NOMO-1 (cell line): ENCODE data around the gene UBE4B.
A peak's percentile ranks its signal among the peaks of the same experiment; 100 is the strongest.
"Not testable (repeated sequence)": the region's sequence is repeated elsewhere in the genome, so short reads cannot be mapped to it uniquely, and the experiment has no call there.

ENCODE experiments used
- DNase-seq, 2 experiments: peaks; one replicate each; lab custom pipeline; 2025; ENCODE audit not compliant: unreplicated experiment in 2 of 2; lab: John Stamatoyannopoulos, UW

Gene UBE4B

DNA sequence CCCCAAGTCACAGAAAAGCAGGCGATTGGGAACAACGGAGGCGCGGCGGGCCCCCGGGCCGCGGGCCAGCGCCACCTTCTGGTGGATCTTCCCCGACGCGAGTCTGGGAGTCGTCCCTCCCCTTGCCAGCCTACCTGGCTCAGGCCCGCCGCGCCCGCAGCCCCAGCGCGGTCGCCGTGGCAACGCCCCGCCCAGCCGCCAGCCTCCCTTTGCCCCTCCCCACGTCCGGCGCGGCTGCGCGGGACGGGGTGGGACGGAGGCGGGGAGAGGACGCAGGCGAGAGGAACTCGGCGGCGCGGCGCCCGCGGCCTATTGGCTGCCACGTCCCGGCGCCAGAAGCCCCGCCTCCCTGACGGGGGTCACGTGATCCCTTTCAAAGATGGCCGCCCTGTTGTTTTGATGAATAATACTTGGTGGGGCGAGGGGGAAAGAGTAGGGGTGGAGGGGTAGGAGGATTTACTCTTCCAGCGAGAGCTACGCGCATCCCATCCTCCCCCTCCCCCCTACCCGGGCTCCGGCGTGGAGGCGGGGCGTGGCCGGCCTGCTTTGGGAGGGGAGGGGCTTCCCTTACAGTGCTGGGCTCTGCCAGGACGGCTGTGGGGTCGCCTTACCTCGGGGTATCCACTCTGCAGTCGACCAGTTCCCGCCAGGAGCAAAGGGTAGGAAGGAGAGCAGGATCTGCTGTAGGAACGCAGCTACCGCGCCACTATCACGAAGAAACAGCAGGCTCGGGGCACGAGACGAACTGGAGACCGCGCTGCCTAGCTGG lies at the start of gene UBE4B:
TSS of gene UBE4B (plus strand) at position 369 of the 769 bp plus-strand sequence. CDS start 713 bp downstream, outside the sequence.
- peak; percentile 96 to 98 for DNase-seq

DNA sequence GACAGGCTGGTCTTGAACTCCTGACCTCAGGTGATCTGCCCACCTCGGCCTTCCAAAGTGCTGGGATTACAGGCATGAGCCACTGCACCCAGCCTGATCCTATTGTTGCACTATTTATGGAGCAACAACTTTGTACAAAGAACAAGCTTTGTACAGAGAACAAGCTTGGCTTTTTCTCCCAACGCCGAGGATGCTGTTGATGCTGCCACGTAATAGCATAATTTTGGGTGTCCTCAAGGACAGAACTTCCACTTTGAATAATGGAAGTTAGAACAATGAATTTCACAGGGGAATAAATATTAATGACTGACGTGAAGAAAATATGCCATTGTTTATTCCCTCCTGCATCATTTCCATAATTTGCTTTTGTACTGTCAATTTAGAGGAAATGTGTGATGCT lies 48.5 kb upstream of the UBE4B start:
- DNase-seq: no peak

DNA sequence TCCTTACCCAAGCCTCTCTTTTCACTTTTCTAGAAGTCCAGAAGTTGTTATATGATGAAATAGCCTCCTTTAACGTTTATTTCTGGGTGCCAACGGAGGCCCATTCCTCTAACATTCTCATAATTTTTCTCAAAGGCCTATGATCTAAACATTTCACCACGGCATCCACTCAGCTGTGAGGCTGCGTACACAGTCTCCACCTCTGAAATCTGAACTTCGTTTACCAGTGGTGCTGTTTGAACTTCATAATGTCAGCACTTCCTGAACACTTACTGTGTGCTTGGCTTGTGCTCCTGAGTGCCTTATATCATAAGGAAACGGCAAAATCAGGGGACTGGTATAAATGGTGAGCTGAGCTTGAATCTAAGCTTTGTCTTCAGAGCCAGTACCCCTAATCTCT lies 47.8 kb upstream of the UBE4B start:
- no peak for DNase-seq

DNA sequence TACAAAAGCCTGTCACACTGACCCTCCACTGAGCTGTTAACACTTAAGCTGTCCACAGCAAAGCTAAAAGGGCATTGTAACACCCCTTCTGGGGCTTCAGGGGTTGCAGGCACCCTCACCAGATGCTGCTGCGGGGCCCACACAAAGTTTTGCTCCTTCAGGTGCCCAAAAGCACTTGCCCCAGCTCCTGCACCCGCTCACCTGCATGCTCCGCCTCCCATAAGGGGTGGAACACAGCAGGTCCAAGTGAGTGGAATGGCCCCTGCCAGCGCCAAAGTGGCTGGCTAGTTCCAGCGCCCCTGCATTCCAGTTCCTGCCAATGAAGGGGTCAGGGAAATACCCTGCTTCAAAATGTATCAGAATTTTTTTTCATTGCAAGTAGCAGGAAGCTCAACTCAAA lies 43.0 kb upstream of the UBE4B start:
- DNase-seq: no peak

DNA sequence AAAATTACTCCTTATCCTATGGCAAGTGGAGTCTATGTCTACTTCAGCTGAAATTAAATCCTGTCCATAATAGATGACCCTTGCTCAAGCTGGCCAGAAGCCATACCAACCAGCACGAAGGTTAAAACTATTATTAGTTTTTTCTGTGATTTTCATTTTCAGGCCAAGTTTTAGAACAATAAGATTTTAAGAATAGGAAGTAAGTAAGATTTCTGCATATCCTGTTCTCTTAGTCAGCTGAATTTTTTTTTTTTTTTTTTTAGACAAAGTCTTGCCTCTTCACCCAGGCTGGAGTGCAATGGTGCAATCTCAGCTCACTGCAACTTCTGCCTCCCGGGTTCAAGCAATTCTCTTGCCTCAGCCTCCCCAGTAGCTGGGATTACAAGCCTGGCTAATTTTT lies 41.8 kb upstream of the UBE4B start:
- peak in 1 of 2 experiments; percentile 58 for DNase-seq

DNA sequence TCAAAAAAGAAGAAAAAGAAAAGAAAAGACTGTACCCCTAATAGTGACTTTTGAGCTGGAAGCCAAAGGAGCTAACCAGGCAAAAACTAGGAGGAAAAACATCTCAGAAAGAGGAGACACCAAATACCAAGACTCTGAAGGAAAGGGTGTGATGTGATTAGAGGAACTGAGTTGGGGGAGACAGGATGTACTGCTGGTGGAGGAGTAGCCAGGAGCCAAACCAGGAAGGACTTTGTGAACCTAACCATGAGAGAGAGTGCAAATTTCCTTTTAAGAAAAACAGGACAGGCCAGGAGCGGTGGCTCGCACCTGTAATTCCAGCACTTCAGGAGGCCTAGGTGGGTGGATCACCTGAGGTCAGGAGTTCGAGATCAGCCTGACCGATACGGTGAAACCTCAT lies 39.8 kb upstream of the UBE4B start:
- DNase-seq: no peak

DNA sequence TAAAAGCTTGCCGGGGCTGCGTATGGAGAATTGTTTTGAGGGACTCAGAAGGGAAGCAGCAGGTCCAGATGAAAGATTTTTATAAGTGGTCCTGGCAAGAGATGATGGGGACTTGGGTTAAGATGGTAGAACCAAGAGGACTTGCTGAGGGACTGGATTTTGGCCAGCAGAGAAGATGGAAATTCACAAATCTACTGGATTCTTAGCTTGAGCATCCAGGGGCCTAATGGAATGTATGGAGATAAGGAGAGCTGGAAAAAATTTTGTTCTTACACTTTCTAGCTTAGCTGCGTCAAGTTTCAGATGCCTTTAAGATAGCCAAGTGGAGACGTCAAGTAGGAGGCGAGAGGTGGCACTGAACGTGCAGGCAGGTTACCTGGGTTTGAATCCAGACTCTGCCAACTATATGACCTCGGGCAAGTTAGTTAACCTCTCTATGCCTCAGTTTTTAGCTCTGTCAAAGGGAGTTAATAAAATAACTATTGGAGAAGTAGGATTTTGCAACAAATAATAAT lies 39.1 kb upstream of the UBE4B start:
- no peak for DNase-seq

DNA sequence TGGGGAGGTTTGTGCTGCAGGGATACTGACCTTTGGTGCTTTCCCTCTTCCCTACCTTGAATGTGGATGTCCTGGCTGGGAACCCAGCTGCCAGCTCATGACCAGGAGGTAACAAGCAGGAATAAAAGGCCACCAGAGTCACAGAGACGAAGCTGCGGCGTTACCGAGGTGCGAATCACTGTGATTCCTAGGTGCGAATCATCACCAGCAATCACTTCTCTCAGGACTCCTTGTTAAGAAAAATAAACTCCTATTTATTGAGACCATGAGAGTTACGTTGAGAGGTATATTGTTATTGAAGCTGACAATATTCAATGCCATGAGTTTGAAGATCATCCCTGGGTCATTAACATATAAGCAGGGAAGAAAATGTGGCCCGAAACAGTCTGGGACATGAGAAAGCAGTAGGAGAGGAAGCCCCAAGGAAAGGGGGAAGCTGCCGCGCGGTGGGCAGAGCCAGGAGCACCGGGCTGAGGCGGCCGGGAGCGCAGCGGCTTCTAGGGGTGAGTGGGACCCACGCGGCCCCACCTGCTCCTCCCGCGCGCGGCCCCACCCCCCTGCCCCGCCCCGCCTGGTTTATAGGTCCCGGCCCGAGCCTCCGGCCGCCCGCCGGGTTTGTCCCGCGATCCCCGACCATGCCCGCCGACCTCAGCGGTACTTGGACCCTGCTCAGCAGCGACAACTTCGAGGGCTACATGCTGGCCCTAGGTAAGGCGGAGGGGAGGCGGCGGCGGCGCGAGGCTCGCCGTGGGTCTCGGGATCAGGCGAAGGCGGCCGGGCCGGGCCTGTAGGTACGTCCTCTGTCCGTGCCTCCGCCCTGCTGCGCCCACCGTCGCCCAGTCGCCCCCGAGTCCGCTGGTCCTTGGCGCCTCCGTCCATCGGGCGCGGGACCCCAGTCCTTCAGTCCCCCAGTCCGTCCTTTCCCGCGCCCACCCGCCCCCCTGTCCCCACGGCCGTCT lies 35.9 kb upstream of the UBE4B start, which contains the start of gene RBP7:
TSS of gene RBP7 (plus strand) at position 605 of the 959 bp plus-strand sequence. CDS start at position 636, 31 bp downstream.
- peak; percentile 19 to 32 for DNase-seq

DNA sequence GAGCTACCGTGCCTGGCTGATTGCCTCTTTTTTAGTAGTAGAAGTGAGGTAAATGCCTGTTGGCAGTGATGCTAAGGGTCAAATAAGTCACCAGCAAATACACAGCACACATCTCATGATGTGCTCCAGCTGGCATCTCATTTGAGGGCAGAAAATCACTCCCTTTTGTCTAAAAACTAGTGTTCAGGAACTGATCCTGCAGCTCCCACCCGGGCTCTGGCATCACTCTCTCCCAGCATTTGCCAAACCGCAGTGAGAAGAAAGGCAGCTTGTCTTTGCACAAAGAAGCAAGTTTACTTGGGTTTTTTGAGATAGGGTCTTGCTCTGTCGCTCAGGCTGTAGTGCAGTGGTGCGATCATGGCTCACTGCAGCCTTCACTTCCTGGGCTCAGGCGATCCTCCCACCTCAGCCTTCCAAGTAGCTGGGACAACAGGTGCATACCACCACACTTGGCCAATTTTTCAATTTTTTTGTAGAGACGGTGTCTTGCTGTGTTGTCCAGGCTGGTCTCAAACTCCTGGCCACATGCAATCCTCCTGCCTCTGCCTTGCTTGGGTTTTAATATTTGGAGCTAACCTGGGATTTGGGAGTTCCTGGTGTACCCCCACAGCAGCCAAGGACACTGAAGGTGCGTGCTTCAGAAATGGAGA lies 31.6 kb upstream of the UBE4B start:
- DNase-seq: no peak

DNA sequence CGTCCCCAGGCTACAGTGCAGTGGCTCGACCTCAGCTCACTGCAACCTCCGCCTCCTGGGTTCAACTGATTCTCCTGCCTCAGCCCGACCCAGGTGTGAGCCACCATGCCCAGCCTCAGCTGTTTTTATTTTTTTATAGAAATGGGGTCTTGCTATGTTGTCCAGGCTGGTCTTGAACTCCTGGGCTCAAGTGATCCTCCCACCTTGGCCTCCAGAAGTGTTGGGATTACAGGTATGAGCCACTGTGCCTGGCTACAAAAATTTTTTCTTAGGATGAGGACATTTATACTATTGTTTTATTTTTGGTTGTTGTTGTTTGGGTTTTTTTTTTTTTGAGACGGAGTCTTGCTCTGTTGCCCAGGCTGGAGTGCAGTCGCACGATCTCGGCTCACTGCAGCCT lies 27.5 kb upstream of the UBE4B start:
- DNase-seq: not testable (repeated sequence)

DNA sequence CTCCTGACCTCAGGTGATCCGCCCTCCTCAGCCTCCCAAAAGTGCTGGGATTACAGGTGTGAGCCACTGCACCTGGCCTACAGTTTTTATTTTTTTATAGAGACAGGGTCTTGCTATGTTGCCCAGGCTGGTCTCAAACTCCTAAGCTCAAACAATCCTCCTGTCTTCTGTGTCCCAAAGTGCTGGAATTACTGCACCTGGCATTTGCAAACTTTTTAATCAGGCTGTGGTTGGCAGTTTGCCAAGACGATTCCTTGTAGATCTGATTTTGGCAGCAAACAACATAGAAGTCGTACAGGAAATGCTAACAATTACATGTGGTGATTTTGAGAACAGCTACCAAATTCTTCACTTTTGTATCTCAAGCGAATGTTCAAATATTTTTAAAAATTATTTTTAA lies 25.6 kb upstream of the UBE4B start:
- no peak for DNase-seq

DNA sequence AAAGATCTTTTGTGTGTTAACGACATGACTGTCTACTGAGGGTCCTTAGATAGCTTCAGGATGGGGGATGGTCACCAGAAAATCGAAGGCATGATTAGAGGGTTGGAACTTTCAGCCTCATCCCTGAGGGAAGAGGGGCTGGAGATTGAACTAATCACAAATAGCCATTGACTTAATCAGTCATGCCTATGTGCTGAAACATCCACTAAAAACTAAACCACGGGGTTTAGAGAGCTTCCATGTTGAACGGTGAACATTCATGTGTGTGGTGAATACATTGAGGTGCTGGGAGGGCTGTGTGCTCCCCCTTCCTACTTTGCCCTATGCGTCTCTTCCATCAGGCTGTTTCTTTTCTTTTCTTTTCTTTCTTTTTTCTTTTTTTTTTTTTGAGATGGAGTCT lies 18.7 kb upstream of the UBE4B start:
- no peak for DNase-seq

DNA sequence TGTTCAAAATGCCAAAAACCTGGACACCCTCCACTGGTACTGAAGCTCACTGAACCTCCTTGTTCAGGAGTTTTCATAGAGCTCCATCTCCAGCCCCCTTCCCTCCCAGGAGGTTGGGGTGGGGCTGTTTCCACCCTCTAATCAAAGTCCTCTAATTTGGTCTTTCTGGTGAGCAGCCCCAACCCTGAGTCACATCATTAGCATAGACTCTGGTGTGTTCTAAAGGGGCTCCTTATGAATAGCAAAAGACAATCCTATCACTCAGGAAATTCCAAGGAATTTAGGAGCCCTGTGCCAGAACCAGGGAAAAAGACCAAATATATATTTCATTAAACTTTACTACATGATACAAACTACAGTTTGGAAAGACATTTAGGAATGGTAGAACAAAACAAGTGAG lies 13.2 kb upstream of the UBE4B start:
- DNase-seq: no peak

DNA sequence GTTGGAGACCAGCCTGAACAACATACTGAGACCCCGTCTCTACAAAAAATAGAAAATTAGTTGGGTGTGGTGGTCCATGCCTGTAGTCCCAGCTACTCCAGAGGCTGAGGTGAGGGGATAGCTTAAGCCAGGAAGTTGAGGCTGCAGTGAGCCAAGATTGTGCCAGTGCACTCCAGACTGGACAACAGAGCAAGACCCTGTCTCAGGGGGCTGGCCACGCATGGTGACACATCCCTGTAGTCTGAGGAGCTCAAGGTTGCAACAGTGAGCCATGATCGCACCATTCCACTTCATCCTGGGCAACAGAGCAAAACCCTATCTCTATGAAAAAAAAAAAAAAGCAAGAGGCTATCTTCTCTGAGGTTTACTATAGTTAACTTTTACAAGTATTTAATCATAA lies 12.7 kb upstream of the UBE4B start:
- no peak for DNase-seq

DNA sequence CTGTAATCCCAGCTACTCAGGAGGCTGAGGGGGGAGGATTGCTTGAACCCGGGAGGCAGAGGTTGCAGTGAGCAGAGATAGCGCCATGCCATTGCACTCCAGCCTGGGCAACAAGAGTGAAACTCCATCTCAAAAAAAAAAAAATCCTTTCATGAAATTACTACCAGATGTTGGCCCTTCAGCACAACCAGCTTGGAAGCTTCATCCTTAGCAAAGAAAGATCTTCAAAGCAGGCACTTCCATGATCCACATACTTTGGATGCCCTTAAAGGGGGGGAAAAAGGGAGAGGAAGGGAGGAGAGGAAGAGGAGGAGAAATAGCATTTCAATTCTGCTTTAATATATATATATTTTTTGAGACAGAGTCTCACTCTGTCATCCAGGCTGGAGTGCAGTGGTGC lies 12.1 kb upstream of the UBE4B start:
- not testable (repeated sequence) for DNase-seq

DNA sequence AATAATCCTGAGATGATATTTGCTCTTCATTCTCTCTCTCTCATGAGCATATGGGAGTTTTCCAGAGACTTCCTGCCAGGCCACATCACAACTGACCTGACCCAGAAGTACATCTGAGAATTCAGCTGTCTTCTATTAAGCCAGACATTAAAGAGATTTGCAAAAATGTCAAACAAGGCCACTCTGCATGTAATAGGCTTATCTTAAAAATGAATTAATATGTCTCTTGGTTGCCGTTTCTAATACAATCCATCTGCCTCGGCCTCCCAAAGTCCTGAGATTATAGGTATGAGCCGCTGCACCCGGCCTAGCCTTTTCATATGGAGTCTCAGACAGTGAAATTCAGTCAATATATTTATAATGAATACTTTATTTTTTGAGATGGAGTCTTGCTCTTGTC lies 10.8 kb upstream of the UBE4B start:
- DNase-seq: not testable (repeated sequence)

DNA sequence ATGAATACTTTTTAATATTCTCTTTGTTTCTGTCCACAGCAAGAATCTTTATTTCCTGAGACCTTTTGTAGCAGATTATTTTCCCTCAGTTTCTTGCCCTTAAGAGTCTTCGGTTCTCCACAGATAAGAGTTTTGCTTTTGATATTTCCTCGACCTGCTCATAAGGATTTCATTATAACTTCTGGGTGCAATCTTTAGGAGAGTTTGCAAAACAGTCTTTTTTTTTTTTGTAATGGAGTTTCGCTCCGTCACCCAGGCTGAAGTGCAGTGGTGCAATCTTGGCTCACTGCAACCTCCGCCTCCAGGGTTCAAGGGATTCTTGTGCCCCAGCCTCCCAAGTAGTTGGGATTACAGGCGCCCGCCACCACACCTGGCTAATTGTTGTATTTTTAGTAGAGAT lies 10.1 kb upstream of the UBE4B start:
- DNase-seq: no peak

DNA sequence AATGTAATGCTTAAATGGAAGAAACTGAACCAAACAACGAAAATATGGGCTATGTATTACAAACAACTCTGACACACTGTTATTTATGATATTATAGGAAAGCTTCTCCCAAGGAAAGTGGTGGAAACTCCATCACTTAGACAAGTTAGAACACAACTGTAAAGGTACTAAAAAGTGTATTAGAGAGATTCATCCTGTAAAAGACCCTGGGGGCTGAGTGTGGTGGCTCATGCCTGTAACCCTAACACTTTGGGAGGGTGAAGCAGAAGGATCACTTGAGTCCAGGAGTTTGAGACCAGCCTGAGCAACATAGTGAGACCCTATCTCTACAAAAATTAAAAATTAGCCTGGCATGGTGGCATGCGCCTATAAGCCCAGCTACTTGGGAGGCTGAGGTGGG lies 7.4 kb upstream of the UBE4B start:
- DNase-seq: no peak

DNA sequence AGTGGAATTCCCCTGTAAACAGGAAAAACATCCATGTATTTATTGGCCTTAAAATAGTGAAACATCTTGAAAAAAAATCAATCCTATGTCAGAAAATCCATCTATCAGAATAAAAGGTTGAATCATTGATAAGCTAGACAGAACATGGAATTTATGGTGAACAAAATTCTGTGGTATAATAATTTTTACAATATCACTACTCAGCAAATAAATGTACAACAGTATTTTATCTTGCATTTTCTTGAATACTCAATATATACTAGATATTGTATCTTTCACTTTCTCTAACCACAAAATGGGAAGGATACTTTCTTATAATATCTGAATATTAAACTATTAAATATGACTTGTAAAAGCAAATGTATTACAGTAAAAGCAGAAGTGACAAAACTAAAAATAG lies 5.7 kb upstream of the UBE4B start:
- peak in 1 of 2 experiments; percentile 6 for DNase-seq

DNA sequence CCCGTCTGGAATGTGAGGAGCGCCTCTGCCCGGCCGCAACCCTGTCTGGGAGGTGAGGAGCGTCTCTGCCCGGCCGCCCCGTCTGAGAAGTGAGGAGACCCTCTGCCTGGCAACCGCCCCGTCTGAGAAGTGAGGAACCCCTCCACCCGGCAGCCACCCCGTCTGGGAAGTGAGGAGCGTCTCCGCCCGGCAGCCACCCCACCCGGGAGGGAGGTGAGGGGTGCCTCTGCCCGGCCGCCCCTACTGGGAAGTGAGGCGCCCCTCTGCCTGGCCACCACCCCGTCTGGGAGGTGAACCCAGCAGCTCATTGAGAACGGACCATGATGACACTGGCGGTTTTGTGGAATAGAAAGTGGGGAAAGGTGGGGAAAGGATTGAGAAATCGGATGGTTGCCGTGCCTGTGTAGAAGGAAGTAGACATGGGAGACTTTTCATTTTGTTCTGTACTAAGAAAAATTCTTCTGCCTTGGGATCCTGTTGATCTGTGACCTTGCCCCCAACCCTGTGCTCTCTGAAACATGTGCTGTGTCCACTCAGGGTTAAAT lies 3.7 kb upstream of the UBE4B start:
- DNase-seq: peak; percentile 46 to 49

DNA sequence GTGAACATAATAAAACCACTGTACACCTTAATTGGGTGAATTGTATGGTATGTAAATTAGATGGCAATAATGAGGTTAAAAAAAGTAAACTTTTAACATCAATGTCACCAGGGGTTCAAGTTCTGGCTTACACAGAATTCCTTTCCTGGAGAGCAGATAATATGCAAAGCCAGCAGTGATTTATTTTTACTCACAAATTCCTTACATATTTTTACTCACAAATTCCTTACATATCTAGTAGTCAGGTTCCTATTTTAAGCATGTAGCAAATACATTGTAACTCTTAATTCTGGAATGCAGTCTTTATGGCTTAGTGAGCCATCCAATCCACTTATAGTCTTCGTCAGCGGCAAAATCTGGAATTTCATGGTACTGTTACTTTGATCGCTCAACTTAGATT lies 1.3 kb upstream of the UBE4B start:
- DNase-seq: no peak
